Left ventricle myocardium inferior (tissue), 1 donor: ENCODE data around the gene RNF11. TPM values are rescaled to one million over a fixed set of nuclear protein-coding genes. Genes with fewer than 3 reads are reported as not detected.

Experiments
- DNase-seq: peaks from one replicate; pipeline ENCODE4 v3.0.0-alpha.2; 2020
- H3K27ac ChIP-seq: fragments of 200-600 bp; replicated peaks from 2 replicates; pipeline ENCODE4 v1.8.0; 2021
- H3K27me3 ChIP-seq: fragments of 200-600 bp; 2 replicates; pipeline ENCODE4 v1.8.0; 2021; ENCODE audit warnings: low read depth
- H3K36me3 ChIP-seq: fragments of 200-600 bp; 2 replicates; pipeline ENCODE4 v1.8.0; 2021
- H3K4me1 ChIP-seq: fragments of 200-600 bp; 2 replicates; pipeline ENCODE4 v1.8.0; 2021
- H3K4me3 ChIP-seq: fragments of 200-600 bp; 2 replicates; pipeline ENCODE4 v1.8.0; 2021; ENCODE audit warnings: mild to moderate bottlenecking, moderate library complexity
- H3K9me3 ChIP-seq: fragments of 200-600 bp; replicated peaks from 2 replicates; pipeline ENCODE4 v1.8.0; 2021
- CTCF ChIP-seq: fragments of 200-600 bp; IDR thresholded peaks from 2 replicates; pipeline ENCODE4 v1.8.0; 2021; ENCODE audit warnings: antibody characterized with exemption, mild to moderate bottlenecking, borderline replicate concordance
- intact Hi-C: fragments of 100-400 bp; cut with micrococcal nuclease; formaldehyde crosslinking; loops from one replicate; pipeline ENCODE4 v1.11.0; 2022
- total RNA-seq: library from RNA; stranded (reverse); fragmentation: NEBNext Ultra II Directional; extraction: Animal tissue kit (Norgen Biotek cat#: 25700); gene quantifications from one replicate; pipeline ENCODE4 v1.2.1, GENCODE V29; 2021
- donor health status: DM: no; HTN: yes; CAD: no; lungs with severe emphysema.

RNF11 gene
- total RNA-seq, 1 donor from 2014 or later = 116 TPM

DNA sequence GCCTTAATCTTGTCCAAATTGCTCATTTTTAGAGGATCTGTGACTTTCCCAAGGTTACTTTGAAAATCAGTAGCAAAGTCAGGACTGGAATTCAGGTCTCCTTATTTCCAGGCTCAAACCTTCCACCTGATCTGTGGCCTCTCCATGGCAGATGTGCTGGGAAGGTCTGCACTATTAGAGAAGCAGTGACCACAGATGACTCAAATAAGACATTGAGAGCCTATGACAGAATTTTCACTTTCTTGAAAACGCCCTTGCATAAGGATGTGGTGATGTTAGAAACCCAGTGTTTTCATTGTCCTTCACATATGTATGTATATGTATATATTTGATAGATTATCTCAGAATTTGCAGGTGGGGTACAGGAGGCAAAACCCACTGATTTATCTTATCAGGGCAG is 49.0 kb downstream of the RNF11 start:
- intact Hi-C loops = no loop called here
- DNase-seq = no peak
- peaks cover 15% of the 10 kb centered on the region for H3K36me3 ChIP-seq
- no peaks in the 10 kb centered on the region for H3K27me3 ChIP-seq
- H3K27ac ChIP-seq = no peak overlapping the region
- no peak for TF ChIP-seq CTCF
- H3K4me1 ChIP-seq = peaks cover 24% of the 10 kb centered on the region
- no peak overlapping the region for H3K4me3 ChIP-seq
- no peaks in the 10 kb centered on the region for H3K9me3 ChIP-seq

GRCh38 chr1:51287966-51288365 is 51.9 kb downstream of the RNF11 start:
- TF ChIP-seq CTCF = no peak
- Histone ChIP-seq H3K4me1 (peaks cover 16% of the 10 kb centered on the region), H3K36me3 (peaks cover 15% of the 10 kb centered on the region), H3K27ac (no peak overlapping the region), H3K27me3 (no peaks in the 10 kb centered on the region), H3K4me3 (no peak overlapping the region), H3K9me3 (no peaks in the 10 kb centered on the region)
- no peak for DNase-seq
- intact Hi-C loops = no loop called here

DNA sequence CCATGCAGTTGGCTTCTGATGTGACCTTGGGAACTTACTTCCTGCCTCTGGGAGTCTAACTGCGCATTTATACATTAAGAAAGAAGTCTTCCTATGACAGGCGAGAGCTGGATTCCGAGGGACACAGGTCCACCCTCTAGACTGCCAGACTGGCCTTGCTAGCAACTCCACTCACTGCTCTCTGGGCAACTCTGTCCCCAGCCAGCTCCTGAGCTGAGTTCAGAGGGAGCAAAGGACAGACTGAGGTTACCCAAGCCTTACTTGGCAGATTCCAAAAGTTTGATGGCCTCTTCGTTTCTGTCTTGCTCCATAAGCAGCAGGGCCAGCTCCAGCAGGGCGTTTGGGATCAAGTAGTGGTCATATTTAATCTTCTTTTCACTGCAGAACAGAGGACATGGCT is 52.5 kb downstream of the RNF11 start:
- peaks cover 16% of the 10 kb centered on the region for H3K4me1 ChIP-seq
- H3K27ac ChIP-seq = no peak overlapping the region
- H3K27me3 ChIP-seq = no peaks in the 10 kb centered on the region
- no peak for DNase-seq
- H3K9me3 ChIP-seq = no peaks in the 10 kb centered on the region
- intact Hi-C loops = no loop called here
- peaks cover 15% of the 10 kb centered on the region for H3K36me3 ChIP-seq
- TF ChIP-seq CTCF = no peak
- H3K4me3 ChIP-seq = no peak overlapping the region

- H3K4me1 ChIP-seq = peaks cover 6% of the 10 kb centered on the region
- no peak overlapping the region for H3K4me3 ChIP-seq
- intact Hi-C loops = no loop called here
- no peaks in the 10 kb centered on the region for H3K9me3 ChIP-seq
- DNase-seq = no peak
- TF ChIP-seq CTCF = no peak
- H3K36me3 ChIP-seq = peaks cover 15% of the 10 kb centered on the region
- H3K27ac ChIP-seq = no peak overlapping the region
- no peaks in the 10 kb centered on the region for H3K27me3 ChIP-seq
Observed at GRCh38 chr1:51289676-51290488, 53.8 kb downstream of the RNF11 start.

GRCh38 chr1:51290489-51290847 is 54.4 kb downstream of the RNF11 start:
- no peak for TF ChIP-seq CTCF
- no peaks in the 10 kb centered on the region for H3K9me3 ChIP-seq
- H3K36me3 ChIP-seq = peaks cover 15% of the 10 kb centered on the region
- no peak overlapping the region for H3K4me3 ChIP-seq
- no peak overlapping the region for H3K27ac ChIP-seq
- intact Hi-C loops = no loop called here
- H3K27me3 ChIP-seq = no peaks in the 10 kb centered on the region
- no peaks in the 10 kb centered on the region for H3K4me1 ChIP-seq
- no peak for DNase-seq
